GM12891 (cell line): Measurements from ENCODE around the gene ULBP3.

Source experiments
- POLR2A ChIP-seq: IDR thresholded peaks from 2 replicates; pipeline ENCODE4 v1.6.1; 2011; ENCODE audit warnings: low read depth, low read length, control low read depth
- TAF1 ChIP-seq: IDR thresholded peaks from 2 replicates; pipeline ENCODE4 v1.6.1; 2011; ENCODE audit warnings: low read depth, low read length, control low read depth

- no peak for TF ChIP-seq POLR2A
- TF ChIP-seq TAF1 = no peak
Observed at GRCh38 chr6:150053450-150053849, 15.5 kb downstream of the ULBP3 start.
